BLaER1 treated with 17β-estradiol and CSF1 and Interleukin-3, amounts not matched to agents 10 nM and 100 nM (cell line): ENCODE results near the gene VWA7.

Experiments
- H3K27ac ChIP-seq, 11 experiments: shearing (Covaris generic); formaldehyde crosslinking; 2 replicates each; pipeline ENCODE4 v1.8.1; 2022
- H3K27me3 ChIP-seq, 11 experiments: shearing (Covaris generic); formaldehyde crosslinking; 2 replicates each; pipeline ENCODE4 v1.8.1; 2022
- H3K36me3 ChIP-seq, 11 experiments: shearing (Covaris generic); formaldehyde crosslinking; 2 replicates each; pipeline ENCODE4 v1.8.1; 2022
- H3K4me1 ChIP-seq, 10 experiments: shearing (Covaris generic); formaldehyde crosslinking; 2 replicates each; pipeline ENCODE4 v1.8.1; 2022
- H3K4me2 ChIP-seq, 11 experiments: shearing (Covaris generic); formaldehyde crosslinking; 2 replicates each; pipeline ENCODE4 v1.8.1; 2022
- H3K4me3 ChIP-seq, 10 experiments: shearing (Covaris generic); formaldehyde crosslinking; 2 replicates each; pipeline ENCODE4 v1.8.1; 2022
- H3K9ac ChIP-seq, 11 experiments: shearing (Covaris generic); formaldehyde crosslinking; 2 replicates each; pipeline ENCODE4 v1.8.1; 2022
- H3K9me3 ChIP-seq, 11 experiments: shearing (Covaris generic); formaldehyde crosslinking; replicated peaks in 1 of 11; 2 replicates each; pipeline ENCODE4 v1.8.1; 2022
- H4K20me1 ChIP-seq, 11 experiments: shearing (Covaris generic); formaldehyde crosslinking; 2 replicates each; pipeline ENCODE4 v1.8.1; 2022
- Cebpa-rat ChIP-seq, 11 experiments: shearing (Covaris generic); IDR thresholded peaks; 2 replicates each; pipeline ENCODE4 v1.8.1; 2022

The VWA7 gene

GRCh38 chr6:31736021-31736767 lies 40.9 kb downstream of the VWA7 start, which contains the start of gene CLIC1:
CLIC1 (minus strand) TSS chr6:31736530; CDS start chr6:31736300, 230 bp downstream.
- peak within 1 kb of the TSS; percentile 88 to 97 (median 92) for H3K9ac ChIP-seq
- peaks cover 9 to 39% (median 31%) of the 10 kb centered on the region in 11 experiments; a peak in 19 of 22 replicates for H4K20me1 ChIP-seq
- H3K27ac ChIP-seq: peak within 1 kb of the TSS; percentile 81 to 100 (median 97)
- no peak for TF ChIP-seq Cebpa-rat (IDR thresholded peaks at IDR 0.05)
- peak within 1 kb of the TSS; percentile 75 to 98 (median 89) for H3K4me3 ChIP-seq
- H3K27me3 ChIP-seq: no peaks in the 10 kb centered on the region
- H3K36me3 ChIP-seq: peaks cover 31 to 37% (median 34%) of the 10 kb centered on the region in 11 experiments
- peaks cover 64 to 71% (median 68%) of the 10 kb centered on the region in 10 experiments for H3K4me1 ChIP-seq
- peak within 1 kb of the TSS; percentile 93 to 100 (median 99) for H3K4me2 ChIP-seq
- no peaks in the 10 kb centered on the region for H3K9me3 ChIP-seq

- H3K9me3 ChIP-seq: no peaks in the 10 kb centered on the region
- peak overlapping the region; percentile 88 to 97 (median 92) for H3K9ac ChIP-seq
- peak overlapping the region; percentile 75 to 98 (median 89) for H3K4me3 ChIP-seq
- no peaks in the 10 kb centered on the region for H3K27me3 ChIP-seq
- peaks cover 39 to 44% (median 43%) of the 10 kb centered on the region in 11 experiments for H3K36me3 ChIP-seq
- H3K4me1 ChIP-seq: peaks cover 68 to 75% (median 71%) of the 10 kb centered on the region in 10 experiments
- no peak for TF ChIP-seq Cebpa-rat (IDR thresholded peaks at IDR 0.05)
- peak overlapping the region; percentile 81 to 100 (median 97) for H3K27ac ChIP-seq
- peak overlapping the region; percentile 93 to 100 (median 99) for H3K4me2 ChIP-seq
- peaks cover 13 to 50% (median 38%) of the 10 kb centered on the region in 11 experiments; a peak in 20 of 22 replicates for H4K20me1 ChIP-seq
Measured at GRCh38 chr6:31734821-31735406, 42.2 kb downstream of the VWA7 start.

- Histone ChIP-seq H3K36me3 (peaks cover 39 to 44% (median 43%) of the 10 kb centered on the region in 11 experiments), H3K9ac (peak overlapping the region; percentile 88 to 97 (median 92)), H3K4me3 (peak overlapping the region; percentile 75 to 98 (median 89)), H3K4me2 (peak overlapping the region; percentile 93 to 100 (median 99)), H3K9me3 (no peaks in the 10 kb centered on the region), H3K27me3 (no peaks in the 10 kb centered on the region), H4K20me1 (peaks cover 13 to 50% (median 38%) of the 10 kb centered on the region in 11 experiments; a peak in 20 of 22 replicates), H3K4me1 (peaks cover 67 to 74% (median 70%) of the 10 kb centered on the region in 10 experiments), H3K27ac (peak overlapping the region; percentile 81 to 100 (median 97))
- no peak for TF ChIP-seq Cebpa-rat (IDR thresholded peaks at IDR 0.05)
Measured at GRCh38 chr6:31734247-31734820, 42.8 kb downstream of the VWA7 start.

DNA sequence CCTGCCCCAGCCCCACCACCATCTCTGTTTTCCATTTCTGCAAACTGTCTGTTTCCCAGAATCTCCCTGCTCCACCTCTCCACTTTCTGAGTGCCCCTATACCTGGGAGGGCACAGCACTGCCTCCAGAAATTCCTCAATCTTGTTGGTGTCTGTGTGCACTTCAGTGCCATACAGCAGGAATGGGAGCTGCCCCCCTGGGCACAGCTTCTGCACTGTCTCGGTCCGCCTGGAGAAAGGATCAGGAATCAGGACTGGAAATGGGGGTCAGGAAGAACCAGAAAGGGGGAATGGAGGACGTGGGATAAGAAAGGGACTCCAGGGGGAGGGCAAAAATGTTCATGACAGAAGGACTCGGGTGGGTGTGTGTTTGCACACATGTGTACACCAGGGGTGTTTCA lies 43.4 kb downstream of the VWA7 start:
- H3K9ac ChIP-seq: peak overlapping the region; percentile 88 to 97 (median 92)
- peak overlapping the region; percentile 93 to 100 (median 99) for H3K4me2 ChIP-seq
- H3K4me1 ChIP-seq: peaks cover 64 to 74% (median 70%) of the 10 kb centered on the region in 10 experiments
- peaks cover 39 to 45% (median 43%) of the 10 kb centered on the region in 11 experiments for H3K36me3 ChIP-seq
- no peak for TF ChIP-seq Cebpa-rat (IDR thresholded peaks at IDR 0.05)
- H4K20me1 ChIP-seq: peaks cover 18 to 50% (median 42%) of the 10 kb centered on the region in 11 experiments
- peak overlapping the region; percentile 81 to 100 (median 97); a peak in 20 of 22 replicates for H3K27ac ChIP-seq
- H3K9me3 ChIP-seq: no peaks in the 10 kb centered on the region
- peak overlapping the region; percentile 75 to 98 (median 89) for H3K4me3 ChIP-seq
- no peaks in the 10 kb centered on the region for H3K27me3 ChIP-seq

DNA sequence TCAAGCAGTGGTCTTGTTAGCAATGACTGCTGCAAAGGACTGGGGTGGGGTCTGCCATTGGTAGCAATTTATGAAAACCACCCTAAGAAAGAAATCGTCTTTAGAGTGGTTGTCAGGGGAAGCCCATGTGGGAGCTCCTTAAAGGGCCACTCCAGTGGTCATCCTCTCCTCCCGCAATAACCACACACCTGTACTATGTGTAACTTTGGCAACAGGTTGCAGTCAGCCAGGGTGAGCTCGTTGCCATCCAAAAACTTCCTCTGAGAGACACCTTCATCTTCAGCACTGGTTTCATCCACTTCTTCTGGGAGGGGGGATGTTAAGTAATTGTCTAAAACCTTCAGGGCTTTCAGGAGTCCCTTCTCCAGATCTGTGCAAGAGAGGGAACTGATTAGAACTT lies 45.1 kb downstream of the VWA7 start:
- no peak for TF ChIP-seq Cebpa-rat (IDR thresholded peaks at IDR 0.05)
- Histone ChIP-seq H3K4me2 (peak overlapping the region in 10 of 11 experiments; percentile 8 to 100 (median 96); a peak in 17 of 22 replicates), H3K27me3 (no peaks in the 10 kb centered on the region), H3K27ac (peak overlapping the region in 2 of 11 experiments; percentile 10 to 11; a peak in 3 of 22 replicates), H3K4me3 (peak overlapping the region in 4 of 10 experiments; percentile 13 to 98 (median 31); a peak in 3 of 20 replicates), H3K9ac (peak overlapping the region in 8 of 11 experiments; percentile 8 to 91 (median 38); a peak in 8 of 22 replicates), H4K20me1 (peaks cover 26 to 51% (median 44%) of the 10 kb centered on the region in 11 experiments), H3K9me3 (0 out of 22 replicates have a peak, but pooled peaks cover 0 to 3% (median 0%) of the 10 kb centered on the region in 11 experiments), H3K36me3 (peaks cover 43 to 51% (median 47%) of the 10 kb centered on the region in 11 experiments), H3K4me1 (peaks cover 64 to 76% (median 72%) of the 10 kb centered on the region in 10 experiments)

- H3K9me3 ChIP-seq: 0 out of 22 replicates have a peak, but pooled peaks cover 0 to 3% (median 0%) of the 10 kb centered on the region in 11 experiments
- H4K20me1 ChIP-seq: peaks cover 26 to 51% (median 44%) of the 10 kb centered on the region in 11 experiments
- TF ChIP-seq Cebpa-rat (IDR thresholded peaks at IDR 0.05): no peak
- peaks cover 44 to 64% (median 60%) of the 10 kb centered on the region in 11 experiments for H3K36me3 ChIP-seq
- H3K27ac ChIP-seq: peak overlapping the region in 10 of 11 experiments; percentile 79 to 88 (median 84); a peak in 16 of 22 replicates
- H3K4me1 ChIP-seq: peaks cover 74 to 84% (median 81%) of the 10 kb centered on the region in 10 experiments
- H3K4me3 ChIP-seq: peak overlapping the region; percentile 66 to 92 (median 86); a peak in 17 of 20 replicates
- H3K9ac ChIP-seq: peak overlapping the region in 10 of 11 experiments; percentile 76 to 91 (median 84); a peak in 15 of 22 replicates
- H3K4me2 ChIP-seq: peak overlapping the region; percentile 92 to 100 (median 98)
- no peaks in the 10 kb centered on the region for H3K27me3 ChIP-seq
Measured at GRCh38 chr6:31730631-31731086, 46.5 kb downstream of the VWA7 start.

GRCh38 chr6:31729979-31730630 lies 47.0 kb downstream of the VWA7 start:
- H3K4me2 ChIP-seq: peak overlapping the region; percentile 92 to 100 (median 98)
- H4K20me1 ChIP-seq: peaks cover 26 to 51% (median 44%) of the 10 kb centered on the region in 11 experiments
- peak overlapping the region; percentile 66 to 92 (median 86) for H3K4me3 ChIP-seq
- H3K27me3 ChIP-seq: no peaks in the 10 kb centered on the region
- H3K9me3 ChIP-seq: 0 out of 22 replicates have a peak, but pooled peaks cover 0 to 3% (median 0%) of the 10 kb centered on the region in 11 experiments
- peaks cover 79 to 89% (median 86%) of the 10 kb centered on the region in 10 experiments for H3K4me1 ChIP-seq
- peak overlapping the region; percentile 76 to 91 (median 84) for H3K9ac ChIP-seq
- H3K27ac ChIP-seq: peak overlapping the region; percentile 79 to 88 (median 84)
- peaks cover 44 to 69% (median 61%) of the 10 kb centered on the region in 11 experiments for H3K36me3 ChIP-seq
- no peak for TF ChIP-seq Cebpa-rat (IDR thresholded peaks at IDR 0.05)
